Activated T-helper 1 cell treated with anti-CD3 and anti-CD28 coated beads, Interleukin-12 subunit alpha, Interleukin-12 subunit beta, Interleukin-2, Interleukin-4 antibody, amounts not matched to agents 30 ng/mL and 10 ng/mL and 1 ng/mL, durations not matched to agents 14 hours and 24 hours and 36 hours (primary cell): Measurements from ENCODE around the gene MYH14. TPM values are rescaled to one million over a fixed set of nuclear protein-coding genes. Genes with fewer than 3 reads are reported as not detected.

Source experiments
- DNase-seq: peaks from one replicate; pipeline ENCODE4 v3.0.0; 2021; ENCODE audit warnings: low spot score
- H3K27ac Mint-ChIP-seq: one replicate; pipeline ENCODE4 v1.8.0; 2021; ENCODE audit warnings: mild to moderate bottlenecking, mixed read lengths
- H3K27me3 Mint-ChIP-seq: one replicate; pipeline ENCODE4 v1.8.0; 2022; ENCODE audit warnings: mild to moderate bottlenecking, moderate library complexity, mixed read lengths; ENCODE audit not compliant: insufficient read depth
- H3K36me3 Mint-ChIP-seq: one replicate; pipeline ENCODE4 v1.8.0; 2021; ENCODE audit warnings: low read depth, mixed read lengths
- H3K4me1 Mint-ChIP-seq: one replicate; pipeline ENCODE4 v1.8.0; 2021; ENCODE audit warnings: low read depth, mixed read lengths
- H3K4me3 Mint-ChIP-seq: one replicate; pipeline ENCODE4 v1.8.0; 2021; ENCODE audit warnings: mild to moderate bottlenecking, moderate library complexity, mixed read lengths
- H3K9me3 Mint-ChIP-seq: one replicate; pipeline ENCODE4 v1.8.0; 2021; ENCODE audit warnings: mixed read lengths
- intact Hi-C: fragments of 100-400 bp; cut with micrococcal nuclease; formaldehyde crosslinking; loops from one replicate; pipeline ENCODE4 v1.15.1; 2024
- total RNA-seq: library from RNA; stranded (reverse); gene quantifications from 2 replicates; pipeline ENCODE4 v1.2.3, GENCODE V29; 2022

MYH14 gene
- total RNA-seq, 1 donor from 2014 or later, result not detected

DNA sequence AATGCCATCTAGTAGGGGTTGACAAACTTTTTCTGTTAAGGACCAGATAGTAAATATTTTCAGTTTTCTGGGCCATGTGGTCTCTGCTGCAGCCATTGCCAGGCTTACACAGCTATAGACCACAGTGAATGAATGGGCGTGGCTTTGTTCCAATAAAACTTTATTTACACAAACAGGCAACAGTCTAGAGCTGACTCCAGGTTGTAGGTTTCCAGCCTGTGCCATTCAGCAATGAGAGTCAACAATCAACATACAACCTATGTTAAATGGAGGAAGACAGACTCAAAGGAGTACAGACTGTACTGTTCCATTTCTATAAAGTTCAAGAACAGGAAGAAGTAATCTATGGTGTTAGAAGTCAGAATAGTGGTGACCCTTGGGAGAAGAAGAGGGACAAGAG is 25.1 kb upstream of the MYH14 start:
- no peak for DNase-seq
- H3K27ac Mint-ChIP-seq, result no peak overlapping the region
- H3K36me3 Mint-ChIP-seq, result no peaks in the 10 kb centered on the region
- intact Hi-C loops, result no loop called here
- H3K4me1 Mint-ChIP-seq, result no peaks in the 10 kb centered on the region
- no peaks in the 10 kb centered on the region for H3K27me3 Mint-ChIP-seq
- H3K4me3 Mint-ChIP-seq, result no peak overlapping the region
- peaks cover 8% of the 10 kb centered on the region for H3K9me3 Mint-ChIP-seq

DNA sequence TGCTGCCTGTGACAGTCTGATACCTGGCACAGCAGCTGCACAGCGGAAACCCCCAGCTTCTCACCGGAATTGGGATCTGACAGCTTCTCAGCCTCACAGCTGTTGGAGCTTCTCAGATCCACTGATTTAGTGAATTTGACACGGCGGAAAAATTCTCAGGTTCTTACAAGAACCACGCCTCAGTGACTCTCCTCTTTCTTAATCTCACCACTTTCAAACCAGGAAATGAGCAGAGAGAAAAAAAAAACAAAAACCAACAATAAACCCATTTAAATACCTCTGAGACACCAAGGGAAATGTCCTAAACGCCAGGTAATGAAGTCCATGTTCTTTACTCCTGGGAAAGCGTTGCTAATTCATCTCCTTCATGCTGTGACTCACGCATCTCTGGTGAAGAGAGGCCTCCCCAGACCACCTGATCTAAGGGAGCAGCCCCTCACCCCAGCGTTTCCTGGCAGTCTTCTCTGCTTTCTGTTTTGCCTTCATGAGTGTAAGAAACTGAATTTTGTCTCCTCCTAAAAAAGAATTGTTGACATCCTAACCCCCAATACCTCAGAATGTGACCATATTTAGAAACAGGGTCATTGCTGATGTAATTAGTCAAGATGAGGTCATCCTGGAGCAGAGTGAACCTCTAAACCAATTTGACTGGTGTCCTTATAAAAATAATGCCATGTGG is 24.4 kb upstream of the MYH14 start:
- Mint-ChIP-seq H3K36me3 (no peaks in the 10 kb centered on the region), H3K4me3 (no peak overlapping the region), H3K9me3 (peaks cover 8% of the 10 kb centered on the region), H3K27ac (no peak overlapping the region), H3K27me3 (no peaks in the 10 kb centered on the region), H3K4me1 (no peaks in the 10 kb centered on the region)
- no peak for DNase-seq
- intact Hi-C loops, result no loop called here

DNA sequence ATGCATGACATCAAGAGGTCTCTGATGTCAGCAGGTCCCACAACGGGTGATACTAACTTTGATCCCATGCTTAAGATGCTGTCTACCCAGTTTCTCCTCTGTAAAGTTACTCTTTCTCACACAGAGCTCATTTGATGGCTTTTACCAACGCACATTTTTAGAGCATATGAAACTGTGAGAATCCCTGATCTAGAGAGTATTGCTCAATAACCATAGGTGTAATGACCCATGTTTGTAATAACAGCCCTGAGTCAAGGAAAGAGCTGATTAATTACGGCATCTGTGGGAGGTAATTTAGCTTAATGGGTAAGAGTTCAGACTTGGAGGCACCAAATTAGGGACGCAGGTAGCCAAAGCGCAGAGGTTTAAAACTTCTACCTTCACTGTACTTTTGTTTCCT is 22.3 kb upstream of the MYH14 start:
- Mint-ChIP-seq H3K4me1 (no peaks in the 10 kb centered on the region), H3K27me3 (no peaks in the 10 kb centered on the region), H3K9me3 (peaks cover 4% of the 10 kb centered on the region), H3K36me3 (no peaks in the 10 kb centered on the region), H3K27ac (no peak overlapping the region), H3K4me3 (no peak overlapping the region)
- DNase-seq, result no peak
- intact Hi-C loops, result no loop called here

DNA sequence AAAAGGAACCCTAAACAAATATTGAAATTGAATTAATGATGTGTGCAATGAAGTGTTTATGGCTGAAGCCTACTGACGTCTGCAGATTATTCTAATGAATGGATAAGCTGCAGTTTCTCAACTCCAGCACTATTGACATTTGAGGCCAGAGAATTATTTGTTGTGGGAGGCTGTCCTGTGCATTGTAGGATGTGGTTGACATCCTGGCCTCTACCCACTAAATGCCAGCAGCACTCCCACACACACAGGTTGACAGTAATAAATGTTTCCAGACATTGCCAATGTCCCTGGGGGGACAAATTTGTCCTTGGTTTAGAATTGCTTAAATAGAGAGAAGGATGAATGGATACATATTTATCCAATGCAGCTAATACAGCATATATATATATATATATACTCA is 19.2 kb upstream of the MYH14 start:
- Mint-ChIP-seq H3K4me1 (no peaks in the 10 kb centered on the region), H3K36me3 (no peaks in the 10 kb centered on the region), H3K27ac (no peak overlapping the region), H3K27me3 (no peaks in the 10 kb centered on the region), H3K9me3 (peaks cover 4% of the 10 kb centered on the region), H3K4me3 (no peak overlapping the region)
- intact Hi-C loops, result no loop called here
- no peak for DNase-seq

DNA sequence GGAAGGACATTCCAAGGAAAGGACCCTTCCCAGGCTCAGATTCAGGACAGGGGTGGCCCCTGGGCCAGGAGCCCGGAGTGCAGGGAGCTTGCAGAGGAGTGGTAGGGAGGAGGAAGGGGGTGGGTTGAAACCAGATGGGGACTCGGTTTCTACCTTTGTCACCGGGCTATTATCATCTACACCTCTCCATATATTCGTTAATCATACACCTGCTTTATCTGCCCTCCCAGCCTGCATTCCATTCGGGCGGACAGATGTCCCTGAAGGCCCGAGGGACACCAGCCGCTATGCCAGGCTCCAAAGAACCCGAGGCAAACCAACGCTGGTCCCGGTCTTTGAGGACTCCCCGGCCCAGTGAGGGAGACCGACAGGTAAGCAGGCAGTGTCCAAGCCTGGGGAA is 15.5 kb upstream of the MYH14 start:
- no peaks in the 10 kb centered on the region for H3K9me3 Mint-ChIP-seq

DNA sequence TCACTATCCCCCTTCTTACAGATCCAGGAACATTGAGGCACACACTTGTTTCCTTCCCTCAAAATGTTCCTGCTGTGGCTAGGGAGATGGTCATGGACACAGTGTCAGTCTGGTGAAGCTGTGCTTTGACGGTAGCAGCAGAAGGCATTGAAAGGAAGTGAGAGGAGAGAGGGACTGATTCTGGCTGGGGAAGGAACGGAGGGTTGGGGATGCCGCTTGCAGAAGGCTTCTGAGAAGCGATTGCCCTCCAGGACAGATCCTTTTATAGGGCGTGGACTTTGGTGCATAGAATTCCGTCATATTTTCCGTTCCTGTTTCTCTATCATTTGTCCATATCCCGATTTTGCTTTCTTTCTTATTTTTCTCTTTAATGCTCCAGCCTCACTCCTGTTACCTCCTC is 14.1 kb upstream of the MYH14 start:
- Mint-ChIP-seq H3K4me3 (no peak overlapping the region), H3K27me3 (no peaks in the 10 kb centered on the region), H3K27ac (no peak overlapping the region), H3K36me3 (no peaks in the 10 kb centered on the region), H3K4me1 (no peaks in the 10 kb centered on the region), H3K9me3 (no peaks in the 10 kb centered on the region)
- intact Hi-C loops, result no loop called here
- no peak for DNase-seq

More for the DNA sequence above, 15.5 kb upstream of the MYH14 start:
- no peak overlapping the region for H3K27ac Mint-ChIP-seq
- no peaks in the 10 kb centered on the region for H3K27me3 Mint-ChIP-seq
- H3K36me3 Mint-ChIP-seq, result no peaks in the 10 kb centered on the region
- H3K4me1 Mint-ChIP-seq, result no peaks in the 10 kb centered on the region
- no peak overlapping the region for H3K4me3 Mint-ChIP-seq
- DNase-seq, result no peak
- intact Hi-C loops, result no loop called here

DNA sequence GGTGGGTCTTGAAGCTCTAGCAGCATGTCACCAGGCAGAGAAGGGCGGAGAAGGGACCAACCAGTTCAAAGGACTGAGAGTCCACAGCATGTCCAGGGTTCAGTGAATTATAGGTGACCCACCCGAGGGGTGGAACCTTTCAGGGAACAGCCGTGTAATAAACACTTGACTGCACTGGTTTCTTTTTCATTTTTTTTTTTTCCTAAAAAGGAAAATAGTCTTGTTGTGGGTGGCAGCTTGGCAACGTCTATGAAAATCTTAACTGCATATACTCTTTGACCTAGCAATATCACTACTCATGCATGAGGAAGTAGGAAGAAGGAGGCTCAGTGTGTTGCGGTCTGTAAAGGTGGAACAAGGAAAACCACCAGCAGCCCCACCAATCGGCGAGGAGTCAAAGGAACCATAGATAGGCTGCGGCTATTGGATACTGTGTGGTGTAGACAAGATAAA is 13.0 kb upstream of the MYH14 start:
- Mint-ChIP-seq H3K27ac (no peak overlapping the region), H3K36me3 (no peaks in the 10 kb centered on the region), H3K9me3 (no peaks in the 10 kb centered on the region), H3K27me3 (peaks cover 2% of the 10 kb centered on the region), H3K4me3 (no peak overlapping the region), H3K4me1 (no peaks in the 10 kb centered on the region)
- no peak for DNase-seq
- intact Hi-C loops, result no loop called here

DNA sequence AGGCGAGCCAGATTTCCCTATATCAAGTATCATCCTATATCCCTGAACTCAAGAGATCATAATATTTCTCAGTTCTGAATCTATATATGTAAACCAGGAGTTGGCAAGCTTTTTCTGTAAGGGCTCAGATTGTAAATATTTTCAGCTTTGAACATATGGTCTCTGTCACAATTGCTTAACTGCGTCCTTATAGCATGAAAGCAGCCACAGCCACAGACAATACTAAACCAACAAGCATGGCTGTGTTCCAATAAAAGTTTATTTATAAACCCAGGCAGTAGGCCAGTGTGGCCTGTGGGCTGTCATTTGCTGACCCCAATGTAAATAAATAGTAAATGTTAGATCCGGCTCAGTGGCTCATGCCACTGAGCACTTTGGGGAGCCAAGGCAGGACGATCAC is 12.2 kb upstream of the MYH14 start:
- Mint-ChIP-seq H3K4me1 (no peaks in the 10 kb centered on the region), H3K27ac (no peak overlapping the region)
- intact Hi-C loops, result no loop called here

DNA sequence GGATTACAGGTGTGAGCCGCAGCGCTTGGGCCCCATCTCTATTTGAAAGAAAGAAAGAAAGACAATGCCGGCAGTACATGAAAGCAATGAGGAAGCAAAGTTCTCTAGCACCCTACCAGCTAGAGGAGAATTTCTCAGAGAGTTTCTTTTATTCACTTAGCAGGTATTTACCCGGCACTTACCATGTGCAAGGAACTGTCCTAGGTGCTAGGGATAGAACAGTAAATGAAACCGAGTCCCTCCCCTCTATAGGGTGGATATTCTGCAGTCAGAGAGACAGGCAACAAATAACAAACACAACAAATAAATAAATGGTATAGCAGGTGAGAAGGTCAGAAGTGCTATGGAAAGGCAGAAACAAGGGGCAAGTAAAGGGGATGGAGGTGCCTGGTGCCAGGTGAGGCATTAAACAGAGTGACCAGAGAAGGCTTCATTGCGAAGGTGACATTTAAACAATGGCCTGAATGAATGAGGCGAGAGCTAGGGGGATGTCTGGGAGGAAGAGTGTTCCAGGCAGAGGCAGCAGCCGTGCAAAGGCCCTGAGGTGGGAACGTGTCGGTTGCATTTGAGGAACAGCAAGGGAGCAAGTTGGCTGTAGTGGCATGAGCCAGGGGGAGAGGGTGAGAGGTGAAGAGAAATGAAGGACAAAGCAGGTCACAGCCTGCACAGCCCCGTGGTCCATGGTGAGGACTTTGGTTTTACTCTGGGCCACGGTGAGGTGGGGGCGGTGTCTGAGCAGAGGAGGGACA is 10.8 kb upstream of the MYH14 start:
- Mint-ChIP-seq H3K4me1 (no peaks in the 10 kb centered on the region), H3K9me3 (no peaks in the 10 kb centered on the region), H3K36me3 (no peaks in the 10 kb centered on the region), H3K27me3 (peaks cover 4% of the 10 kb centered on the region), H3K27ac (no peak overlapping the region), H3K4me3 (no peak overlapping the region)
- no peak for DNase-seq
- intact Hi-C loops, result no loop called here

More for the DNA sequence above, 12.2 kb upstream of the MYH14 start:
- no peak for DNase-seq
- no peak overlapping the region for H3K4me3 Mint-ChIP-seq
- no peaks in the 10 kb centered on the region for H3K36me3 Mint-ChIP-seq
- peaks cover 4% of the 10 kb centered on the region for H3K27me3 Mint-ChIP-seq
- H3K9me3 Mint-ChIP-seq, result no peaks in the 10 kb centered on the region

DNA sequence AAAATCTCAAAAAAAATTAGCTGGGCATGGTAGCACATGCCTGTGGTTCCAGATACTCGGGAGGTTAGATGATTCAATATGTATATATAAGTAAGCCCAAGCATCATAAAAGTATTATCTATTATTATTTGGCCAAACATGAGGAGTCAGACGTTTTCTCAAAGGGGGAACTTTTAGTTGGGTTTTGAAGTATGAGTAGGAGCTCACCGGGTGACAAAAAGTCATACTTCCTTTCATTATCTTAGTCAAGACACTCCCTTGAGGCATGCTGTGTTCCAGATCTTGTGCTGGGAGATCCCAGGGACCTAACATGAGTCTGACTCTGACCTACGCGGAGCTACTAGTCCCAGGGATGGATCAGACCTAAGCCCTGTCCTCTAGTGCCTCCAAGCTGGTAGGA is 8.2 kb upstream of the MYH14 start:
- H3K27me3 Mint-ChIP-seq, result peaks cover 4% of the 10 kb centered on the region
- no peaks in the 10 kb centered on the region for H3K36me3 Mint-ChIP-seq
- H3K27ac Mint-ChIP-seq, result no peak overlapping the region
- no peak for DNase-seq
- no peaks in the 10 kb centered on the region for H3K9me3 Mint-ChIP-seq
- intact Hi-C loops, result no loop called here
- H3K4me3 Mint-ChIP-seq, result no peak overlapping the region
- no peaks in the 10 kb centered on the region for H3K4me1 Mint-ChIP-seq

DNA sequence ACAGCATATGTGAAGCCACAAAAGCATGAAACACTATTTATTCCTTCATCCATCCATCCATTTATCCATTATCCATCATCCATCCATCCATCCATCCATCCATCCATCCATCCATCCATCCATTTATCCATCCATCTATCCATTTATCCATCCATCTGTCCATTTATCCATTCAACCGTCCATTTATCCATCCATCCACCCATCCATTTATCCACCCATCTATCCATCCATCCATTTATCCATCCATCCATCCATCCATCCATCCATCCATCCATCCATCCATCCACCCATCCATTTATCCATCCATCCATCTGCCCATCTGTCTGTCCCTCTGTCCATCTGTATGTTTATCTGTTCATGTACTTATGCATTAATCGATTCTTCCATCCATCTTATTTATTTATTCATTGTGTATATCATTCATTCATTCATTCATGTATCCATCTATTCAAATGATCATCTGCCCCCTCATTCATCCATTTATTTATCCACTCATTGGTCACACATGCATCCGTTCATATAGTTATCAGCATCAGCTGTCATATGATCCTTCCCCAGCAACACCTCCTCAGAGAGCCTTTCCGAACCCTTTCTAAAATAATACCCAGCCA is 7.0 kb upstream of the MYH14 start:
- no peak for DNase-seq
- Mint-ChIP-seq H3K9me3 (no peaks in the 10 kb centered on the region), H3K27ac (no peak overlapping the region), H3K4me3 (no peak overlapping the region), H3K27me3 (peaks cover 10% of the 10 kb centered on the region), H3K36me3 (no peaks in the 10 kb centered on the region), H3K4me1 (no peaks in the 10 kb centered on the region)
- intact Hi-C loops, result no loop called here

DNA sequence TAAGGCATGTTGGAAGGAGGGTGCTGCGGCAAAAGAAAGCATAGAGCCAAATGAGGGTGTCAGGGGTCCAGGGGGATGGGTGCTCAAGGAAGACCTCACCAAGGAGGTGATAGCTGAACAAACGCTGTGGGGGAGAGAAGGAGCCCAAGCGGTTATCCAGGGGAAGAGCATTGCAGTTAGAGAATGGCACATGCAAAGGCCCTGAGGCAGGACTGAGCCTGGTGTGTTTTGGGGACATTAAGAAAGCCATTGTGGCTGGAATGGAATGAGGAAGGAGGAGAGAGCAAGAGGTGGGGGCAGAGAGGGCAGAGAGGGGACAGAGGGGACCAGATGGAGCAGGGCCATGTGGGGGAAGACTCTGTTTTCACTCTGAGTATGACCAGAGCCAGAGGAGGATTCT is 6.1 kb upstream of the MYH14 start:
- H3K4me3 Mint-ChIP-seq, result no peak overlapping the region
- DNase-seq, result no peak
- H3K9me3 Mint-ChIP-seq, result no peaks in the 10 kb centered on the region
- H3K27me3 Mint-ChIP-seq, result peaks cover 17% of the 10 kb centered on the region
- no peak overlapping the region for H3K27ac Mint-ChIP-seq
- H3K4me1 Mint-ChIP-seq, result no peaks in the 10 kb centered on the region
- no peaks in the 10 kb centered on the region for H3K36me3 Mint-ChIP-seq
- intact Hi-C loops, result no loop called here

DNA sequence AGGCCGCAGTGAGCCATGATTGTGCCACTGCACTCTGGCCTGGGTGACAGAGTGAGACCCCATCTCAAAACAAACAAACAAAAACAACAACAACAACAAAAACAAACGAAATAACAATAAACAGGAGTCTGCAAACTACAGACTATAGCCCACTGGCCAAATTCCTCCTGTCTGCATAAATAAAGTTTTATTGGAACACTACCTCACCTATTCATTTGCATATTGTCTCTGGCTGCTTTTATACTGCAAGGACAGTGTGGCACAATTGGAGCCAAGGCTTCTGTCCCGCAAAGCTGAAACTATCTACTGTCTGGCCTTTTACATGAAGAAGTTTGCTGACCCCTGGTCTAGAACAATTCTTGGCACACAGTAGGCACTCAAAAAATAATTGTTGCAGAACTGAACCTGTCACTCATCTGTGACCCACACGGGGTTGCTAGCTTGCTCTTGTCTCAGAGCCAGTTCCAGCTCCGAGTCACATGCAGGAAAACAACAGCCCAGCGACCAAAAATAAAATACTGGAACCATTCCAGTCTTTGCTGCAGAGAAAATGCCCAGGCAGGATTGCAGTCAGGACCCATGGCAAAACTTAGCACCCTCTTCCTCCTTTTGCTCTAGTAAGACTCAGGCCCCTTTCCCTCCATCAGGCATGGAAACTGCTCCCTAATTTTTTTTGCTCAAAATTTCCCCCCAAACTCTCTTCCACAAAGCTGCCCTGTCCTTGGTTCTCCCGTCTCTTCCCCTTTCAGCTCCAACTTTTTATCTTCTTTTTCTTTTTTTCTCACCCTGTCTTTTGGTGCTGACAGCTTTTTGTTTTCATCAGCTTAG is 4.8 kb upstream of the MYH14 start:
- H3K4me1 Mint-ChIP-seq, result no peaks in the 10 kb centered on the region
- H3K4me3 Mint-ChIP-seq, result no peak overlapping the region
- no peaks in the 10 kb centered on the region for H3K9me3 Mint-ChIP-seq
- H3K27ac Mint-ChIP-seq, result no peak overlapping the region
- intact Hi-C loops, result no loop called here
- H3K27me3 Mint-ChIP-seq, result peaks cover 22% of the 10 kb centered on the region
- no peak for DNase-seq
- no peaks in the 10 kb centered on the region for H3K36me3 Mint-ChIP-seq
